ENCODE results near the gene FAM117B. TPM values are rescaled to one million over a fixed set of nuclear protein-coding genes. Genes with fewer than 3 reads are reported as not detected.
"Not testable (repeated sequence)": the region's sequence is repeated elsewhere in the genome, so short reads cannot be mapped to it uniquely, and the experiment has no call there.

FAM117B gene
- total RNA-seq, 2 donors from 2014 or later: 7.0 to 17.1 TPM

- Histone ChIP-seq H3K27ac (no peak overlapping the region), H3K27me3 (no peaks in the 10 kb centered on the region), H3K4me3 (no peak overlapping the region), H3K9me3 (no peaks in the 10 kb centered on the region), H3K36me3 (replicated peaks in 1 of 2; ENCODE audit: insufficient read depth in 1 of 2, low read depth in 2 of 2) (no peaks in the 10 kb centered on the region), H3K4me1 (peaks cover 6% of the 10 kb centered on the region)
- 81 to 89% methylated on average over 1 of the region's 1 CpG for WGBS, 2 donors
- no peak for ATAC-seq
- intact Hi-C loops (cut with DNase I): no loop called here
- DNase-seq: no peak
- TF ChIP-seq POLR2A (IDR thresholded peaks at IDR 0.05) (no peak), CTCF (IDR thresholded peaks at IDR 0.05) (no peak)
Measured at GRCh38 chr2:202669841-202670240, 35.1 kb downstream of the FAM117B start.

- H3K36me3 ChIP-seq (replicated peaks in 1 of 2; ENCODE audit: insufficient read depth in 1 of 2, low read depth in 2 of 2): no peaks in the 10 kb centered on the region
- H3K27me3 ChIP-seq: no peaks in the 10 kb centered on the region
- intact Hi-C loops (cut with DNase I): no loop called here
- 85 to 94% methylated on average over 3 of the region's 3 CpGs for WGBS, 2 donors
- H3K27ac ChIP-seq: no peak overlapping the region
- no peak overlapping the region for H3K4me3 ChIP-seq
- H3K9me3 ChIP-seq: no peaks in the 10 kb centered on the region
- TF ChIP-seq CTCF (IDR thresholded peaks at IDR 0.05) (no peak), POLR2A (IDR thresholded peaks at IDR 0.05) (no peak)
- no peak for DNase-seq
- H3K4me1 ChIP-seq: peaks cover 6% of the 10 kb centered on the region
- ATAC-seq: no peak
Measured at GRCh38 chr2:202671317-202672035, 36.7 kb downstream of the FAM117B start.

GRCh38 chr2:202675097-202675496, 40.3 kb downstream of the FAM117B start:
- DNase-seq; intact Hi-C loops (cut with DNase I); H3K27ac ChIP-seq; H3K4me1 ChIP-seq; H3K36me3 ChIP-seq (replicated peaks in 1 of 2; ENCODE audit: insufficient read depth in 1 of 2, low read depth in 2 of 2); H3K9me3 ChIP-seq; H3K4me3 ChIP-seq; ATAC-seq; H3K27me3 ChIP-seq: not testable (repeated sequence)
- WGBS, 2 donors: 95 to 98% methylated on average over 6 of the region's 6 CpGs

- 93 to 98% methylated on average over 3 of the region's 3 CpGs for WGBS, 2 donors
Measured at GRCh38 chr2:202679980-202680379, 45.2 kb downstream of the FAM117B start.

GRCh38 chr2:202680512-202680911, 45.7 kb downstream of the FAM117B start:
- H3K27me3 ChIP-seq: no peaks in the 10 kb centered on the region
- DNase-seq (no peak), ATAC-seq (no peak)
- H3K9me3 ChIP-seq: no peaks in the 10 kb centered on the region
- H3K36me3 ChIP-seq (replicated peaks in 1 of 2; ENCODE audit: insufficient read depth in 1 of 2, low read depth in 2 of 2): no peaks in the 10 kb centered on the region
- H3K4me3 ChIP-seq: no peak overlapping the region
- TF ChIP-seq CTCF (IDR thresholded peaks at IDR 0.05) (no peak), POLR2A (IDR thresholded peaks at IDR 0.05) (no peak)
- intact Hi-C loops (cut with DNase I): no loop called here
- WGBS, 2 donors: 74 to 81% methylated on average over 1 of the region's 1 CpG
- H3K27ac ChIP-seq: no peak overlapping the region
- no peaks in the 10 kb centered on the region for H3K4me1 ChIP-seq

More at GRCh38 chr2:202679980-202680379, 45.2 kb downstream of the FAM117B start:
- intact Hi-C loops (cut with DNase I): no loop called here
- no peaks in the 10 kb centered on the region for H3K27me3 ChIP-seq
- H3K27ac ChIP-seq: no peak overlapping the region
- DNase-seq: no peak
- no peaks in the 10 kb centered on the region for H3K9me3 ChIP-seq
- H3K4me3 ChIP-seq: no peak overlapping the region
- ATAC-seq: no peak
- TF ChIP-seq CTCF (IDR thresholded peaks at IDR 0.05) (no peak), POLR2A (IDR thresholded peaks at IDR 0.05) (no peak)
- H3K36me3 ChIP-seq (replicated peaks in 1 of 2; ENCODE audit: insufficient read depth in 1 of 2, low read depth in 2 of 2): no peaks in the 10 kb centered on the region
- H3K4me1 ChIP-seq: no peaks in the 10 kb centered on the region
